WTC11 (cell line): ENCODE measurements around the gene MADD. TPM values are rescaled to one million over a fixed set of nuclear protein-coding genes. Genes with fewer than 3 reads are reported as not detected.

Experiments
- ATAC-seq: fragments of 200-7000 bp; cut with Tn5 transposase; 2 replicates; pipeline ENCODE4 v1.10.0; 2021; ENCODE audit warnings: mild to moderate bottlenecking, moderate library complexity
- CTCF ChIA-PET: fragments of 300-600 bp; sonication (Branson Sonifier 250); formaldehyde crosslinking; loops from one replicate; lab custom pipeline; 2021; ENCODE audit warnings: antibody characterized with exemption; lab: Charles Lee
- POLR2A ChIA-PET: fragments of 350-600 bp; sonication (Branson Sonifier 250); formaldehyde crosslinking; loops from one replicate; lab custom pipeline; 2021; ENCODE audit warnings: antibody characterized with exemption; lab: Charles Lee
- DNase-seq: peaks from one replicate; pipeline ENCODE4 v3.0.0; 2021; ENCODE audit warnings: low spot score
- H3K27ac Mint-ChIP-seq: 2 replicates; pipeline ENCODE4 v1.8.0; 2021; ENCODE audit warnings: mixed read lengths
- H3K27me3 Mint-ChIP-seq: 2 replicates; pipeline ENCODE4 v1.8.0; 2021; ENCODE audit warnings: low read depth, mild to moderate bottlenecking, moderate library complexity, mixed read lengths
- H3K36me3 Mint-ChIP-seq: 2 replicates; pipeline ENCODE4 v1.8.0; 2021; ENCODE audit warnings: mixed read lengths
- H3K4me1 Mint-ChIP-seq: 2 replicates; pipeline ENCODE4 v1.8.0; 2022; ENCODE audit warnings: mixed read lengths
- H3K4me3 Mint-ChIP-seq: 2 replicates; pipeline ENCODE4 v1.8.0; 2021; ENCODE audit warnings: mild to moderate bottlenecking, moderate library complexity, mixed read lengths
- H3K9me3 Mint-ChIP-seq: 2 replicates; pipeline ENCODE4 v1.8.0; 2021; ENCODE audit warnings: mixed read lengths
- ATF6 ChIP-seq: sonication (generic); formaldehyde crosslinking; IDR thresholded peaks from 2 replicates; pipeline ENCODE4 v1.8.1; 2023; ENCODE audit warnings: mild to moderate bottlenecking, missing genetic modification reagents
- CTCF ChIP-seq: fragments of 200-600 bp; IDR thresholded peaks from 2 replicates; pipeline ENCODE4 v1.8.0; 2022; ENCODE audit warnings: antibody characterized with exemption
- E2F5 ChIP-seq: sonication (generic); formaldehyde crosslinking; IDR thresholded peaks from 2 replicates; pipeline ENCODE4 v1.8.1; 2022; ENCODE audit warnings: mild to moderate bottlenecking, moderate library complexity, missing genetic modification reagents
- ELF4 ChIP-seq: sonication (generic); formaldehyde crosslinking; IDR thresholded peaks from 2 replicates; pipeline ENCODE4 v1.8.1; 2022; ENCODE audit warnings: low read depth, mild to moderate bottlenecking, moderate library complexity, missing genetic modification reagents
- HMGXB4 ChIP-seq: sonication (generic); formaldehyde crosslinking; IDR thresholded peaks from 2 replicates; pipeline ENCODE4 v1.8.1; 2023; ENCODE audit warnings: mild to moderate bottlenecking, moderate library complexity, missing genetic modification reagents
- JUN ChIP-seq: sonication (generic); formaldehyde crosslinking; IDR thresholded peaks from 2 replicates; pipeline ENCODE4 v1.8.0; 2023; ENCODE audit warnings: mild to moderate bottlenecking, missing genetic modification reagents
- MAX ChIP-seq: sonication (generic); formaldehyde crosslinking; IDR thresholded peaks from 2 replicates; pipeline ENCODE4 v1.8.0; 2022; ENCODE audit warnings: mild to moderate bottlenecking, missing genetic modification reagents
- NFYB ChIP-seq: sonication (generic); formaldehyde crosslinking; conservative IDR thresholded peaks from 2 replicates; pipeline ENCODE4 v1.8.0; 2022; ENCODE audit warnings: low read depth, missing genetic modification reagents
- NR2C2 ChIP-seq: sonication (generic); formaldehyde crosslinking; IDR thresholded peaks from 2 replicates; pipeline ENCODE4 v1.8.0; 2022; ENCODE audit warnings: mild to moderate bottlenecking, missing genetic modification reagents
- OVOL2 ChIP-seq: fragments of 250-450 bp; sonication (Bioruptor Pico); IDR thresholded peaks from 2 replicates; pipeline ENCODE4 v1.9.0; 2021; ENCODE audit warnings: mild to moderate bottlenecking, borderline replicate concordance
- RORB ChIP-seq: fragments of 250-450 bp; sonication (Bioruptor Pico); IDR thresholded peaks from 2 replicates; pipeline ENCODE4 v1.9.0; 2021; ENCODE audit warnings: mild to moderate bottlenecking
- SMAD3 ChIP-seq: sonication (generic); formaldehyde crosslinking; IDR thresholded peaks from 2 replicates; pipeline ENCODE4 v1.8.0; 2022; ENCODE audit warnings: missing genetic modification reagents, mild to moderate bottlenecking, borderline replicate concordance
- SMAD4 ChIP-seq: sonication (generic); formaldehyde crosslinking; IDR thresholded peaks from 2 replicates; pipeline ENCODE4 v1.8.0; 2022; ENCODE audit warnings: mild to moderate bottlenecking, missing genetic modification reagents
- TEAD1 ChIP-seq: sonication (generic); formaldehyde crosslinking; IDR thresholded peaks from 2 replicates; pipeline ENCODE4 v1.8.0; 2022; ENCODE audit warnings: mild to moderate bottlenecking, missing genetic modification reagents
- total RNA-seq: library from RNA; stranded (reverse); gene quantifications from 3 replicates; pipeline ENCODE4 v1.2.3, GENCODE V29; 2021
- TF ChIP-seq, protein P1 (sequence below): sonication (generic); formaldehyde crosslinking; IDR thresholded peaks from 2 replicates; pipeline ENCODE4 v1.8.0; 2022; ENCODE audit warnings: missing genetic modification reagents
- TF ChIP-seq, protein P2 (sequence below): sonication (generic); formaldehyde crosslinking; IDR thresholded peaks from 2 replicates; pipeline ENCODE4 v1.8.1; 2022; ENCODE audit warnings: low read depth, mild to moderate bottlenecking, moderate library complexity, missing genetic modification reagents, borderline replicate concordance
- TF ChIP-seq, protein P3 (sequence below): fragments of 250-450 bp; sonication (Bioruptor Pico); IDR thresholded peaks from 2 replicates; pipeline ENCODE4 v2.1.2; 2022; ENCODE audit warnings: mild to moderate bottlenecking, moderate library complexity

The MADD gene
- total RNA-seq, 1 experiment from 2014 or later: 47.5 TPM

GRCh38 chr11:47340010-47340409 lies 70.1 kb downstream of the MADD start (continued):
- TF ChIP-seq, protein P1, sequence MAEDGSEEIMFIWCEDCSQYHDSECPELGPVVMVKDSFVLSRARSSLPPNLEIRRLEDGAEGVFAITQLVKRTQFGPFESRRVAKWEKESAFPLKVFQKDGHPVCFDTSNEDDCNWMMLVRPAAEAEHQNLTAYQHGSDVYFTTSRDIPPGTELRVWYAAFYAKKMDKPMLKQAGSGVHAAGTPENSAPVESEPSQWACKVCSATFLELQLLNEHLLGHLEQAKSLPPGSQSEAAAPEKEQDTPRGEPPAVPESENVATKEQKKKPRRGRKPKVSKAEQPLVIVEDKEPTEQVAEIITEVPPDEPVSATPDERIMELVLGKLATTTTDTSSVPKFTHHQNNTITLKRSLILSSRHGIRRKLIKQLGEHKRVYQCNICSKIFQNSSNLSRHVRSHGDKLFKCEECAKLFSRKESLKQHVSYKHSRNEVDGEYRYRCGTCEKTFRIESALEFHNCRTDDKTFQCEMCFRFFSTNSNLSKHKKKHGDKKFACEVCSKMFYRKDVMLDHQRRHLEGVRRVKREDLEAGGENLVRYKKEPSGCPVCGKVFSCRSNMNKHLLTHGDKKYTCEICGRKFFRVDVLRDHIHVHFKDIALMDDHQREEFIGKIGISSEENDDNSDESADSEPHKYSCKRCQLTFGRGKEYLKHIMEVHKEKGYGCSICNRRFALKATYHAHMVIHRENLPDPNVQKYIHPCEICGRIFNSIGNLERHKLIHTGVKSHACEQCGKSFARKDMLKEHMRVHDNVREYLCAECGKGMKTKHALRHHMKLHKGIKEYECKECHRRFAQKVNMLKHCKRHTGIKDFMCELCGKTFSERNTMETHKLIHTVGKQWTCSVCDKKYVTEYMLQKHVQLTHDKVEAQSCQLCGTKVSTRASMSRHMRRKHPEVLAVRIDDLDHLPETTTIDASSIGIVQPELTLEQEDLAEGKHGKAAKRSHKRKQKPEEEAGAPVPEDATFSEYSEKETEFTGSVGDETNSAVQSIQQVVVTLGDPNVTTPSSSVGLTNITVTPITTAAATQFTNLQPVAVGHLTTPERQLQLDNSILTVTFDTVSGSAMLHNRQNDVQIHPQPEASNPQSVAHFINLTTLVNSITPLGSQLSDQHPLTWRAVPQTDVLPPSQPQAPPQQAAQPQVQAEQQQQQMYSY (CRISPR knock-in tag): no peak
- TF ChIP-seq SMAD4 (CRISPR knock-in tag) (no peak), JUN (no peak), ELF4 (CRISPR knock-in tag) (no peak), RORB (CRISPR knock-in tag) (no peak)

GRCh38 chr11:47340980-47341775 lies 71.2 kb downstream of the MADD start:
- TF ChIP-seq E2F5 (CRISPR knock-in tag) (no peak), OVOL2 (CRISPR knock-in tag) (no peak), HMGXB4 (CRISPR knock-in tag) (no peak), MAX (CRISPR knock-in tag) (no peak), TEAD1 (CRISPR knock-in tag) (no peak), SMAD3 (CRISPR knock-in tag) (no peak), CTCF (no peak), NR2C2 (CRISPR knock-in tag) (no peak), ATF6 (no peak), NFYB (CRISPR knock-in tag) (no peak)
- TF ChIP-seq, protein P2, sequence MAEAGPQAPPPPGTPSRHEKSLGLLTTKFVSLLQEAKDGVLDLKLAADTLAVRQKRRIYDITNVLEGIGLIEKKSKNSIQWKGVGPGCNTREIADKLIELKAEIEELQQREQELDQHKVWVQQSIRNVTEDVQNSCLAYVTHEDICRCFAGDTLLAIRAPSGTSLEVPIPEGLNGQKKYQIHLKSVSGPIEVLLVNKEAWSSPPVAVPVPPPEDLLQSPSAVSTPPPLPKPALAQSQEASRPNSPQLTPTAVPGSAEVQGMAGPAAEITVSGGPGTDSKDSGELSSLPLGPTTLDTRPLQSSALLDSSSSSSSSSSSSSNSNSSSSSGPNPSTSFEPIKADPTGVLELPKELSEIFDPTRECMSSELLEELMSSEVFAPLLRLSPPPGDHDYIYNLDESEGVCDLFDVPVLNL: no peak
- TF ChIP-seq, protein P3, sequence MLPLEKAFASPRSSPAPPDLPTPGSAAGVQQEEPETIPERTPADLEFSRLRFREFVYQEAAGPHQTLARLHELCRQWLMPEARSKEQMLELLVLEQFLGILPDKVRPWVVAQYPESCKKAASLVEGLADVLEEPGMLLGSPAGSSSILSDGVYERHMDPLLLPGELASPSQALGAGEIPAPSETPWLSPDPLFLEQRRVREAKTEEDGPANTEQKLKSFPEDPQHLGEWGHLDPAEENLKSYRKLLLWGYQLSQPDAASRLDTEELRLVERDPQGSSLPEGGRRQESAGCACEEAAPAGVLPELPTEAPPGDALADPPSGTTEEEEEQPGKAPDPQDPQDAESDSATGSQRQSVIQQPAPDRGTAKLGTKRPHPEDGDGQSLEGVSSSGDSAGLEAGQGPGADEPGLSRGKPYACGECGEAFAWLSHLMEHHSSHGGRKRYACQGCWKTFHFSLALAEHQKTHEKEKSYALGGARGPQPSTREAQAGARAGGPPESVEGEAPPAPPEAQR (CRISPR knock-in tag): no peak
- POLR2A ChIA-PET: interaction anchor here (0.6 kb wide), 1 partner anchor 127 kb away, joined by 4 read pairs; no protein-coding TSS in a partner anchor
- Mint-ChIP-seq H3K4me3 (no peak overlapping the region), H3K9me3 (no peaks in the 10 kb centered on the region), H3K27me3 (no peaks in the 10 kb centered on the region), H3K27ac (no peak overlapping the region), H3K36me3 (no peaks in the 10 kb centered on the region), H3K4me1 (no peaks in the 10 kb centered on the region)
- no peak for ATAC-seq
- DNase-seq: no peak
- CTCF ChIA-PET: interaction anchor here (0.6 to 6.7 kb wide), 4 partner anchors 14 to 162 kb away, joined by 4 to 33 read pairs (median 5); no protein-coding TSS in a partner anchor
